HepG2 (cell line): Measurements from ENCODE around the gene IGSF11. TPM values are rescaled to one million over a fixed set of nuclear protein-coding genes. Genes with fewer than 3 reads are reported as not detected.

Experiments
- ATAC-seq: fragments of 200-7000 bp; cut with Tn5 transposase; 3 replicates; pipeline ENCODE4 v1.9.1; 2020; ENCODE audit warnings: mild to moderate bottlenecking, moderate library complexity
- BruUV-seq: library from RNA; stranded (reverse); fragments of 400-500 nt; replicated peaks from 2 replicates; lab custom pipeline; 2021; lab: Mats Ljungman, UMichigan
- CTCF ChIA-PET: fragments of 300-600 bp; formaldehyde crosslinking; extraction: SDS; loops from one replicate; lab custom pipeline; 2021; ENCODE audit warnings: low total read pairs, inconsistent platforms, low intra/inter-chr PET ratio; lab: Yijun Ruan, JAX
- POLR2A ChIA-PET: fragments of 350-600 bp; sonication (Branson Sonifier 250); formaldehyde crosslinking; loops from one replicate; lab custom pipeline; 2020; ENCODE audit warnings: antibody characterized with exemption, inconsistent platforms; lab: Yijun Ruan, JAX
- DNase-seq: peaks from one replicate; pipeline ENCODE4 v3.0.0-alpha.2; 2015; ENCODE audit warnings: low spot score
- FAIRE-seq: peaks from 3 replicates; lab custom pipeline; 2011; peaks lifted over from hg19 to GRCh38; lab: Jason Lieb, UNC
- H2AFZ ChIP-seq: one replicate; pipeline ENCODE4 v1.6.1; 2011; ENCODE audit warnings: low read length, inconsistent platforms
- H3K27ac ChIP-seq: fragments of 300-600 bp; 3 replicates; pipeline ENCODE4 v1.8.0; 2011; ENCODE audit warnings: mixed run types, mild to moderate bottlenecking, mixed read lengths, low read length, inconsistent platforms; ENCODE audit not compliant: insufficient read depth; ENCODE audit errors: extremely low read length
- H3K27me3 ChIP-seq, 2 experiments: fragments of 200-600 bp in 1 of 2; 2 replicates in 1 of 2; 3 replicates in 1 of 2; pipeline versions ENCODE4 v1.6.0 to v1.8.0; 2011; ENCODE audit warnings: low read length in 2 of 2, mild to moderate bottlenecking in 2 of 2, moderate library complexity in 2 of 2, inconsistent platforms in 1 of 2; ENCODE audit not compliant: insufficient read depth in 2 of 2, control insufficient read depth in 1 of 2
- H3K36me3 ChIP-seq, 2 experiments: fragments of 200-600 bp in 1 of 2; replicated peaks in 1 of 2; 2 replicates in 1 of 2; 3 replicates in 1 of 2; pipeline versions ENCODE4 v1.5.1 to v1.8.0; 2011; ENCODE audit warnings: low read length in 2 of 2, inconsistent platforms in 1 of 2; ENCODE audit not compliant: insufficient read depth in 2 of 2, control insufficient read depth in 1 of 2
- H3K4me1 ChIP-seq: 2 replicates; pipeline ENCODE4 v1.5.1; 2012; ENCODE audit warnings: low read length, inconsistent platforms; ENCODE audit not compliant: insufficient read depth
- H3K4me2 ChIP-seq: 2 replicates; pipeline ENCODE4 v1.6.0; 2011; ENCODE audit warnings: low read depth, low read length, inconsistent platforms
- H3K4me3 ChIP-seq, 3 experiments: fragments of 200-600 bp in 1 of 3; sonication (generic), shearing (Covaris generic) in 1 of 3; replicated peaks in 1 of 3; 2 replicates each; pipeline ENCODE4 v1.5.1; 2011 to 2016; ENCODE audit warnings: low read length in 3 of 3, inconsistent platforms in 2 of 3, low read depth in 2 of 3, mild to moderate bottlenecking in 2 of 3, control low read depth in 1 of 3, mixed read lengths in 1 of 3; ENCODE audit not compliant: insufficient read depth in 1 of 3
- H3K79me2 ChIP-seq: one replicate; pipeline ENCODE4 v1.6.1; 2011; ENCODE audit warnings: low read length, inconsistent platforms; ENCODE audit not compliant: insufficient read depth
- H3K9ac ChIP-seq: 2 replicates; pipeline ENCODE4 v1.6.0; 2011; ENCODE audit warnings: mild to moderate bottlenecking, low read depth, low read length, inconsistent platforms; ENCODE audit not compliant: insufficient read depth
- H3K9me3 ChIP-seq: 2 replicates; pipeline ENCODE4 v1.5.1; 2012; ENCODE audit warnings: mild to moderate bottlenecking, low read length
- H4K20me1 ChIP-seq: 2 replicates; pipeline ENCODE4 v1.6.0; 2011; ENCODE audit warnings: inconsistent platforms, mild to moderate bottlenecking, low read length, moderate library complexity; ENCODE audit not compliant: insufficient read depth
- MAFF ChIP-seq: IDR thresholded peaks from 2 replicates; pipeline ENCODE4 v1.6.1; 2011; ENCODE audit warnings: low read depth, low read length, improper control_type of control experiment
- MAFK ChIP-seq, 2 experiments: IDR thresholded peaks in 1 of 2; conservative IDR thresholded peaks in 1 of 2; 2 replicates each; pipeline ENCODE4 v1.6.1; 2011; ENCODE audit warnings: improper control_type of control experiment in 2 of 2, low read length in 2 of 2
- PPARG ChIP-seq: conservative IDR thresholded peaks from 2 replicates; pipeline ENCODE4 v1.6.1; 2016; ENCODE audit warnings: missing biosample characterization, missing genetic modification reagents
- SP5 ChIP-seq: IDR thresholded peaks from 2 replicates; pipeline ENCODE4 v1.6.1; 2016; ENCODE audit warnings: low read depth, borderline replicate concordance
- SYNCRIP ChIP-seq: fragments of 200-400 bp; formaldehyde crosslinking; IDR thresholded peaks from 2 replicates; pipeline ENCODE4 v1.6.1; 2018; ENCODE audit warnings: mild to moderate bottlenecking, low read depth, low read length; ENCODE audit not compliant: insufficient read depth
- ZBTB7A ChIP-seq: sonication (generic); formaldehyde crosslinking; IDR thresholded peaks from 2 replicates; pipeline ENCODE4 v1.8.0; 2022; ENCODE audit warnings: mild to moderate bottlenecking, missing genetic modification reagents
- ZFP90 ChIP-seq: sonication (generic); formaldehyde crosslinking; IDR thresholded peaks from 2 replicates; pipeline ENCODE4 v1.8.0; 2022; ENCODE audit warnings: missing genetic modification reagents, mild to moderate bottlenecking, inconsistent platforms, borderline replicate concordance
- ZNF143 ChIP-seq: sonication (generic); formaldehyde crosslinking; IDR thresholded peaks from 2 replicates; pipeline ENCODE4 v1.4.0; 2020; ENCODE audit warnings: missing genetic modification reagents
- ZNF235 ChIP-seq: sonication (generic); formaldehyde crosslinking; IDR thresholded peaks from 2 replicates; pipeline ENCODE4 v1.8.1; 2023; ENCODE audit warnings: mild to moderate bottlenecking, missing genetic modification reagents, borderline replicate concordance
- ZNF33A ChIP-seq: sonication (generic); formaldehyde crosslinking; IDR thresholded peaks from 2 replicates; pipeline ENCODE4 v1.5.1; 2020; ENCODE audit warnings: missing genetic modification reagents, mild to moderate bottlenecking, moderate library complexity, borderline replicate concordance
- ZNF432 ChIP-seq: sonication (generic); formaldehyde crosslinking; IDR thresholded peaks from 2 replicates; pipeline ENCODE4 v1.5.0; 2020; ENCODE audit warnings: missing genetic modification reagents, mild to moderate bottlenecking, borderline replicate concordance
- WGBS: methylation state at CpG from one replicate; pipeline ENCODE4 v1.1.6; 2017; ENCODE audit warnings: low lambda C conversion rate; 5-methylcytosine and 5-hydroxymethylcytosine counted together
- in situ Hi-C: cut with HindIII; loops from 2 replicates; pipeline ENCODE4 v1.10.0; 2017; ENCODE audit warnings: low pct_unique_long_range_greater_than_20kb; ENCODE audit not compliant: extremely low pct_ligation_motif_present
- intact Hi-C: fragments of 100-400 bp; cut with micrococcal nuclease; formaldehyde crosslinking; loops from one replicate; pipeline ENCODE4 v1.10.0; 2022; ENCODE audit not compliant: unreplicated experiment
- polyA plus RNA-seq, 8 experiments: library from polyadenylated mRNA; depleted of rRNA in 3 of 8; stranded (reverse) in 7 of 8; unstranded in 1 of 8; fragments of >200 nt; fragmentation: Illumina TruSeq in 4 of 8; extraction: Trizol in 4 of 8; gene quantifications; 2 replicates each; pipeline versions ENCODE4 v1.2.1 to v1.2.3, GENCODE V29; 2011 to 2016; ENCODE audit warnings: low read depth in 4 of 8, missing spikeins in 1 of 8, mixed read lengths in 1 of 8; ENCODE audit not compliant: insufficient read depth in 1 of 8
- total RNA-seq, 5 experiments: library from RNA; depleted of rRNA; stranded (reverse); fragments of >200 nt; fragmentation: Illumina TruSeq; extraction: Trizol; gene quantifications; 2 replicates each; pipeline ENCODE4 v1.2.3, GENCODE V29; 2016; ENCODE audit warnings: low read depth in 1 of 5

The IGSF11 gene
- total and polyA plus RNA-seq, 2 of the 13 experiments (the other 11 are each of a cell fraction or from before 2014, with no cell fraction given): not detected

DNA sequence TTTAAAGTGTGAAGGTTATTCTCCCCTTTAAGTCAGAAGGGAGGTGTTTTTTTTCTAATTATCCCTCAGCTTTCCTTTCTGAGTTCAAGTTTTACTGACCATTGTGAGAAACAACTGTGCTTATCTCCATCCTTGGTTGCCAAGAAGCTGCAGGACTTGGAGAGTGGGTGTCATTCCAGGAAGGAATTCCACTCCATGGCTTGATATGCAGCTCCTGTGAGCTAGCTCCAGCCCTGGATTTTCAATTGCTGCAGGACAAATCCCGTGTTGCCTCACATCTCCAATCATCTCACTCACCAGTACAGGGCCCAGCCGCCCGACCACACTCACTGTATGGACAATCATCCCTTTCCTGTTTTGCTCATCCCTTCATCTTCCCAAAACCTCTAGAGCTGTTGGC, 122.5 kb downstream of the IGSF11 start (continued):
- TF ChIP-seq ZBTB7A (no peak), ZNF235 (no peak), PPARG (CRISPR knock-in tag) (no peak)

DNA sequence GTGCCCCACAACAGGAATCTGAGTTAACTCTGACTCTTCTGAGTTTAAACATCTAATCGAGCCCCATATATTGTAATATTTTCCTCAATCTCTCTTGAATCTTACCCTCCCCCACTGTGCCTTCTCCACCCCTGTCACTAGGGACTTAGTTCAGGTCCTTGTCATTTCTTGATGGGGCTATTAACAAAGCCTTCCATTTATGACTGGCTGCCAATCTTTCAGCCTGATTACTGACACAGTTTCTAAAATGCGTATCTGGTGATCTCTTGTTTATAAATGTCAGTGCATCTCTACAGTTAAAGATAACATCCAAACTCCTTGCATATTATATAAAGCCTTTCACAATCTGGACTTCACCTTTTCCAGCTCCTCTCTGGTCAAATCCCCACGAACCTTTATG, 124.3 kb downstream of the IGSF11 start:
- BruUV-seq: no TSS peak
- no peaks in the 10 kb centered on the region for H3K4me1 ChIP-seq
- no peaks in the 10 kb centered on the region; a peak in 1 of 5 replicates for H3K27me3 ChIP-seq
- ATAC-seq (no peak), DNase-seq (no peak), FAIRE-seq (no peak)
- H3K27ac ChIP-seq: no peak overlapping the region
- intact Hi-C loops (no loop called here), in situ Hi-C loops (no loop called here)
- H3K79me2 ChIP-seq: no peaks in the 10 kb centered on the region
- no peaks in the 10 kb centered on the region for H3K9me3 ChIP-seq
- H3K9ac ChIP-seq: no peak overlapping the region
- ChIA-PET POLR2A (no interaction called here), CTCF (no interaction called here)
- TF ChIP-seq ZNF432 (CRISPR knock-in tag) (no peak), MAFK (conservative IDR thresholded peaks at IDR 0.05 in 1 of 2, IDR thresholded peaks at IDR 0.05 in 1 of 2; ENCODE audit: low read length in 2 of 2) (no peak), ZNF143 (CRISPR knock-in tag) (no peak), ZFP90 (no peak), ZNF33A (no peak)
- WGBS: 1% methylated on average over 3 of the region's 3 CpGs
- H3K4me3 ChIP-seq: no peak overlapping the region
- H3K36me3 ChIP-seq: no peaks in the 10 kb centered on the region
- H4K20me1 ChIP-seq: no peaks in the 10 kb centered on the region
- no peak overlapping the region for H3K4me2 ChIP-seq
- no peak overlapping the region for H2AFZ ChIP-seq

DNA sequence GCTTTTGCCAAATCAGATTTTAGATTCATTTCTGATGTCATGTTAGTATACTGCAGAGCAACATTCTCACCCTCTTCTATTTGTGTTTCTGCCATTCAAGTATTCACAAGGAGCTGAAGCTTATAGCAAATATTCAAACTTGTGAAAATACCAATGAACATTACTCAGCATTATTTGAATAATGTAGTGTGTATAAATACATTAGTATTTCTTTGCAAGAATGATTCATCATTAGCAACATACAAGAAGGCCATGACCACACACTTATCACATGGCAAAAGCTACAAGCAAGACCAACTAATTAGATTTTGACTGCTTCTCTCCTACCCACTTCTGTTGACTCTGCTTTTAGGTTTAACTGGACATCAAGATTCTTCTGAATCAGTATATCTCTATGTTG, 124.9 kb downstream of the IGSF11 start:
- H3K36me3 ChIP-seq: no peaks in the 10 kb centered on the region
- POLR2A ChIA-PET: no interaction called here
- H4K20me1 ChIP-seq: no peaks in the 10 kb centered on the region
- H3K27me3 ChIP-seq: no peaks in the 10 kb centered on the region; a peak in 1 of 5 replicates
- no peak overlapping the region for H3K4me2 ChIP-seq
- H3K27ac ChIP-seq: no peak overlapping the region
- peak; percentile 7; the same call in 1 of the 2 replicates for TF ChIP-seq MAFF
- TF ChIP-seq SYNCRIP: no peak
- no peak for TF ChIP-seq SP5 (CRISPR knock-in tag)
- TF ChIP-seq MAFK (conservative IDR thresholded peaks at IDR 0.05 in 1 of 2, IDR thresholded peaks at IDR 0.05 in 1 of 2; ENCODE audit: low read length in 2 of 2): peak; percentile 16 to 38; a peak in 1 of 4 replicates
- DNase-seq (no peak), FAIRE-seq (no peak), ATAC-seq (no peak)
- BruUV-seq: no TSS peak
- in situ Hi-C loops: no loop called here
- no peak overlapping the region for H3K9ac ChIP-seq
- H3K4me1 ChIP-seq: no peaks in the 10 kb centered on the region
- no peak overlapping the region for H2AFZ ChIP-seq
- no peak overlapping the region for H3K4me3 ChIP-seq
- intact Hi-C loops: no loop called here
- CTCF ChIA-PET: no interaction called here
- H3K79me2 ChIP-seq: no peaks in the 10 kb centered on the region
- no peaks in the 10 kb centered on the region for H3K9me3 ChIP-seq
